ENCODE measurements around the gene SLC41A2.

SLC41A2 gene

DNA sequence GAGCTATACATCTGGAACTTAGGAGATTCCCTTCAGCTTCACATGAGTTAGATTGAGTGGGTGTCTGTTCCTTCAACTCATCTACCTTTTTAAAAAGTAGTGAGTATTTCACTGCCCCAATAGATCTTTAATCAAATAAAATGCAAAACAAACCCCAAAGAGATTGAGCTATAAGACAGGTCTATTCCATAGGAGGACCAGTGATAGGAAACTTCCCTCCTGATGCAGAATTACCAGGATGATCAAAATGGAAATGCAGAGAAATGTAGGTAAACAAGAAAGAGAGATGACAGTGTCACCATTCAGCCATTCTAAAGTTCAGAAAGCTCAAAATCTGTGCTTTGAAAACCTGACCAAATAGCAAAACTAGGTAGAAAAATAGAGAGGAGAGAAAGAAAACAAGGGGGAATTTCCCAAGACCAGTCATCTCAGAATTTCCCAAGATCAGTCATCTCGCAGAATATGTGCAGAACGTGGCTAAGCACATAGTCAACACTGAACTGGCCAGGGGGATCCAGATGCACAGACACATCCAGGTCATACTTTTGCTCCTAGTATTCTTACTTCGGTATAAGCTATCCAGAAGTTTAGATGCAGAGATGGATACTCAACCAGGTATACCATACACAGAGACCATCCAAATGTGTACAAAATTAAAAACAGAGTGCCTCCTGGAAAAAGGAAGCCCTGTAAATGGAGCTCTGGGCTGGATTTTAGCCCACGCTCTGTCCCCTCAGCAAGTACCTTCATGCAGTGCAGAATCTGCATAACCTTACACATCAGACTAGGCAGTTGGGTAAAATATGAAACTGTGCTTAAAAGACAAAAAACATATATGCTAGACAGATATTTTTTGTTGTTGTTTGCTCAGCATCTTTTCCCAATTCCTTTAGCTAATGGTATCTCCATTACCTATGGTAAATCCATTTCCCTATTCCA is 27.4 kb downstream of the SLC41A2 start:
- peak; percentile 3 to 42 (median 9) for DNase-seq (ENCODE audit: low read depth in 4 of 4, low spot score in 1 of 4)

DNA sequence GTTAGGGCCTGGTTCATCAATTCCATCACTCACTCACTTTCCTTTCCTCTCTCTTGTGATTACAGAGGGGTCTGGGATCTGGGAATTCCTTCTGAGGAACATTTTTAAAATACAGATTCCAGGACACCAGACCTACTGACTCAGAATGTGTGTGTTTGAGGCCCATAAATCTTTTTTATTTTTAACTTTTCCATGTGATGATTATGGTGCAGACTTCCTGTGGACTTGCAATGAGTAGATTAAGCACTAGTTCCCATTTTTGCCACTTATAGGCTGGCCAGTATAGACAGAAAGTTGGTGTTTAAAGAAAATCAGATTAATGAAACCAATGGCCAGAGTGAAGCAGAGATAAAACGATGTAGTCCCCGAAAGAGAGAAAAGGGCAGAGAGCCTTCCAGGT is 28.1 kb downstream of the SLC41A2 start:
- no peak for DNase-seq (ENCODE audit: low read depth in 4 of 4, low spot score in 1 of 4)

DNA sequence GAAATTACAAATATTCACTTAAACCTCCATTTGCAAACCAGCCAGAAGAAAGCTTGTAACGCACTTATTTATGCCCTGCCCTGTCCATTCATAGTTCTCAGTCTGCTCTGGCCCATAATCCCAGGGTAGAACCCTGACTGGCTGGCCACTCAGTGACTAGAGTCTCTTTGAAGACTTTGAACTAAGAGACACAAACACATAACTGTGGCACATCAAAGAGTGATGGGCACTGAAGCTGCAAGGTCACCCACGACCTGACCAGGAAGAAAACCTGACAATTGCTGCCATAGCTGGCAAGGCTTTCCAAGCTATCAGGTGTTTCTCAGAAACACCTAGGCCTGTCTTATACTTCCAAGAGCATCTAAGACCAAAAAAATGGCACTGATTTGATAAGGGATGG is 28.7 kb downstream of the SLC41A2 start:
- no peak for DNase-seq (ENCODE audit: low read depth in 4 of 4, low spot score in 1 of 4)

DNA sequence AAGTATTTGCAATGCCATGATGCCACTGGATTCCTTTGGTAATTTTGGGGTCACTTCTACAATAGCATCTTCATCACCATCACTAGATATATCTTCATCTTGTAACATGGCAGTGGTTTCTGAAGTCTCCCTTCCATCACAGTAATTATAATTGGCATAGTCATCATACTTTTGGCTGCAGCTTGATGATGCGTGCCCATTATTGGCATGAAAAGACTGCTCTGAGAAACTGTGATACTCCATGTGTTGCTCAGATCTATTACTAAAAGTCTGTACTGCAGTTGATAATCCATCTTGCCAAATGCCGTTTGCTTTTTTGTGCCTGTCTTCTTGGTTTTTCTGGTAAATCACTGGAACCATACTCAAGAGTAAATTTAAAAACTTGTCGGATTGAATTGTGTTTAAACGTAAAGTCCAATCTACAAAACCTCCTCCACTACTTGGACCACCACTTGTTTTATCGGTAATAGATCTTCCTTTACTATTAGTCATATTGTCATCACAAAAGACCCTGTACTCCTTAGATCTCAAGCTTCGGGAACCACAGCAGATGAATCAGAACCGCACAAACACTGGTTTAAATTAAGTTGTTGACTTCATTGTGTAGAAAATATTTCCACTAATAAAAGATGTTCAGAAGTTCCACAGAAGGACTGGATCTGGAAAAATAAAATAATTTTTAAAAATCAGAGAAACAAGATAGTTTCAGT is 29.9 kb downstream of the SLC41A2 start:
- no peak for DNase-seq (ENCODE audit: low read depth in 4 of 4, low spot score in 1 of 4)

DNA sequence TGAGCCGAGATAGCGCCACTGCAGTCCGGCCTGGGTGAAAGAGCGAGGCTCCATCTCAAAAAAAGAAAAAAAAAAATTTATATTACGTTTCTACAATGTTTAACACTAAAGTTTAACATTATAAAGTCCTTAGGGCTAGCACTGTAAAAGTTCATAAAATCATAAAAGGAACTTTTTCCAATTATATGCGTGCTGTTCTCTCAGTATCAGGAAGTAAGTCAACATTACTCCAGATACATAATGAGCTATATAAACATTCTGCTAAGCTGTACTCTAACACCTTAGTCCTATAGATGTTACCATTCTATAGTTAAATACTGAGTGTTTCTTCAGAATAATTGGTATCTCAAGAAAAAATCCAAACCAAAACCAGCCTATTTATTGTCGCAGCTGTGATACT is 32.6 kb downstream of the SLC41A2 start:
- no peak for DNase-seq (ENCODE audit: low read depth in 4 of 4, low spot score in 1 of 4)

DNA sequence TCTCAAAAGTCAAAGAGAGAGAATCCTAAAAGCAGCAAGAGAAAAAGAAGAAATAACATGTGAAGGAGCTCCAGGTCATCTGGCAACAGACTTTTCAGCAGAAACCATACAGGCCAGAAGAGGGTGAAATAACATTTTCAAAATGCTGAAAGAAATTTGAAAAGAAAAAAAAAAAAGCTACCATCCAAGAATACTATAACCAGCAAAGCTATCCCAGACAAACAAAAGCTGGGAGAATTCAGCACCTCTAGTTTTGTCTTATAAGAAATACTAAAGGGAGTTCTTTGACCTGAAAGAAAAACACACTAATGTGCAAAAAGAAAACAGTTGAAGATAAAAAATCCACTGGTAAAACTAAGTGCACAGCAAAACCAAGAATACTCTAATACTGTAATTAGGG is 36.8 kb downstream of the SLC41A2 start:
- no peak for DNase-seq (ENCODE audit: low read depth in 4 of 4, low spot score in 1 of 4)

DNA sequence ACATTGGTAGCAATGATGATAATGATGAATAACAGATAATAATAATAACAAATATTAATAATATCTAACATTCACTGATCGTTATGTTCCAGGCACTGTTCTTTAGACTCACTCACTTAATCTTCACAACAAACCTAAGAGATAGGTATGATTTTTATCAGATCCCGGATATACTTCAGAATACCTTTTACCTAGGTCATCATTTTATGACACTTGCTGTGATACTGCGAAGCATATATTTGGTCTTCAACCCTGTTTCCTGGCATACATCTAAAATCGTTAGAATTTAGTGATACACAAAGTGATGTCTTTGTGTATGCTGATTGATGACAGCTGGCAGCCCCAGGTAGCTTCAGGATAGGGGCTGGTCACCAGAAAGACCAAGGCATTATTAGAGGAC is 46.1 kb downstream of the SLC41A2 start:
- no peak for DNase-seq (ENCODE audit: low read depth in 4 of 4, low spot score in 1 of 4)

DNA sequence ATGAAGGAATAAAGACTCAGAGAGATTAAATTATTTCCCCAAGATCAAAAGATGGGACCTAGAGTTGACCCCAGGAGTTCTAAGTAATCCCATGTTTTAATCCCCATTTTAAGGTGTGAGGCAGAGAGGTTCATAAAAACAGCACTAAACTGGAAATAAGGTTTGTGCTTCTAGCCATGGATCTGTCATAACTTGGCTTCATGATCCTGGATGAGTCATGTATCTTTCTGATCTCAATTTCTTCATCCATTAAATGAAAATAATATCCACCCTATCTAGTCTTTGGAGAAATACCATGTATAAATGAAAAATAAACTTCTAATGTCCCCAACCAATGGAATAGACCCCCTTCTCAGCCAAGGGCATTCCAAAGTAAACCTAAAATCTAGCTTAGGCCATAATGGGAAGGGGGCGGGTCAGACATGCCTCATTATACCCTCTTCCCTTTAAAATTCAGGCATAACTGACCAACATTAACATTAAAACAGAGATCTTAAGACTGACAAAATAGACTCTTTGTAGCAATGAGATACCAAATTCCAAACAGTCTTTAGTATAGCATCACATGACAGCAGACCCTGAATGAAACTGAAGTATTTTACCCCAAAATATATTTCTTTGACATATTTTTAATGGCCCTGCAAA is 47.8 kb downstream of the SLC41A2 start:
- DNase-seq (ENCODE audit: low read depth in 4 of 4, low spot score in 1 of 4), result no peak

DNA sequence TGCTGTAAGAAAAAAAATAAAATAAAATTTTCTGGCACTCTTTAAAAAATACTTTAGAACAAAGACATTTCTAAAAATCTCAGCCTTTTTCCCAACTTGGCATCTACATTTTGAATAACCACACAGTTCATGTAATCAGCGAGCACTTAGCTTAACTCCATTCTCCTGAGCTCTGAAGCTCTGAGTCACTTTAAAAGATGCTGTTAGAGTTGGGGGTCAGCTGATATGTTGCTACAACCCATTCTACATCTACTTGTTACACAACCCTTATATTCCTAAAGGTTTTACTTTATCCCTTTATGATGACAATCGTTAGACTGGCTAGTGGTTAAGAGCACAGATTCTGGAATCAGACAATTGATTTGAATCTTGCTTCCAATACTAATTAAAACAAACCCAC is 48.3 kb downstream of the SLC41A2 start:
- no peak for DNase-seq (ENCODE audit: low read depth in 4 of 4, low spot score in 1 of 4)

Data from stimulated activated CD4-positive, alpha-beta T cell treated with anti-CD3 and anti-CD28 coated beads, Interleukin-1b, Interleukin-23, amount 100 ng/mL, for 24 hours (primary cell).